ENCODE data around the gene NTN3.

The NTN3 gene

GRCh38 chr16:2425825-2426430 is 45.2 kb upstream of the NTN3 start:
- Histone ChIP-seq H4K91ac (ENCODE audit: low read depth, low read length) (no peak overlapping the region), H3K27ac (ENCODE audit: low read depth, low read length) (no peak overlapping the region), H4K8ac (ENCODE audit: low read depth, low read length) (no peak overlapping the region), H3K4me2 (ENCODE audit: low read length) (no peak overlapping the region), H2AFZ (ENCODE audit: insufficient read depth, low read length, poor library complexity) (no peak overlapping the region), H3K4me3 (ENCODE audit: low read depth, low read length) (no peak overlapping the region), H2BK5ac (ENCODE audit: low read depth, low read length, poor library complexity) (no peak overlapping the region), H3K9ac (ENCODE audit: low read length) (no peak overlapping the region), H3K18ac (ENCODE audit: low read length) (no peak overlapping the region), H3K23ac (ENCODE audit: low read length) (no peak overlapping the region), H3K79me2 (ENCODE audit: control insufficient read depth, insufficient read depth, low read length, poor library complexity) (peaks cover 11% of the 10 kb centered on the region), H2AK5ac (ENCODE audit: low read length) (no peak overlapping the region), H2BK12ac (ENCODE audit: low read length) (no peak overlapping the region), H4K12ac (ENCODE audit: low read depth, low read length) (no peak overlapping the region), H3K4me1 (ENCODE audit: control insufficient read depth in 1 of 2, insufficient read depth in 2 of 2, low read length in 2 of 2) (peaks cover 7 to 16% of the 10 kb centered on the region in 2 experiments), H3K79me1 (ENCODE audit: low read length) (peaks cover 10% of the 10 kb centered on the region), H3K36me3 (ENCODE audit: control insufficient read depth in 1 of 2, insufficient read depth in 2 of 2, low read length in 2 of 2) (no peaks in the 10 kb centered on the region), H3K27me3 (ENCODE audit: insufficient read depth, low read length) (no peaks in the 10 kb centered on the region), H3K9me3 (ENCODE audit: insufficient read depth, low read depth, low read length) (peaks cover 6% of the 10 kb centered on the region), H3K4ac (ENCODE audit: low read depth, low read length) (no peak overlapping the region), H2BK120ac (ENCODE audit: insufficient read depth, low read length, poor library complexity) (no peak overlapping the region), H3K14ac (ENCODE audit: low read length) (no peak overlapping the region)
- no peak for DNase-seq
- no CpG with 5 or more reads among the region's 13 CpGs for WGBS (ENCODE audit: extremely low coverage, insufficient coverage, insufficient read length)

- no peak overlapping the region for H3K23ac ChIP-seq (ENCODE audit: low read length)
- no peak overlapping the region for H2BK120ac ChIP-seq (ENCODE audit: insufficient read depth, low read length, poor library complexity)
- H3K79me1 ChIP-seq (ENCODE audit: low read length), result peaks cover 10% of the 10 kb centered on the region
- no peak overlapping the region for H3K18ac ChIP-seq (ENCODE audit: low read length)
- DNase-seq, result peak in 1 of 2 donors; percentile 53
- no peak overlapping the region for H4K91ac ChIP-seq (ENCODE audit: low read depth, low read length)
- H4K12ac ChIP-seq (ENCODE audit: low read depth, low read length), result no peak overlapping the region
- no peak overlapping the region for H2BK12ac ChIP-seq (ENCODE audit: low read length)
- peaks cover 6% of the 10 kb centered on the region for H3K9me3 ChIP-seq (ENCODE audit: insufficient read depth, low read depth, low read length)
- H3K4me3 ChIP-seq (ENCODE audit: low read depth, low read length), result no peak overlapping the region
- H4K8ac ChIP-seq (ENCODE audit: low read depth, low read length), result no peak overlapping the region
- H3K27ac ChIP-seq (ENCODE audit: low read depth, low read length), result no peak overlapping the region
- H2BK5ac ChIP-seq (ENCODE audit: low read depth, low read length, poor library complexity), result no peak overlapping the region
- peaks cover 11% of the 10 kb centered on the region for H3K79me2 ChIP-seq (ENCODE audit: control insufficient read depth, insufficient read depth, low read length, poor library complexity)
- H3K4me2 ChIP-seq (ENCODE audit: low read length), result no peak overlapping the region
- H2AK5ac ChIP-seq (ENCODE audit: low read length), result no peak overlapping the region
- no peak overlapping the region for H3K9ac ChIP-seq (ENCODE audit: low read length)
- peaks cover 3 to 5% of the 10 kb centered on the region in 2 experiments for H3K36me3 ChIP-seq (ENCODE audit: control insufficient read depth in 1 of 2, insufficient read depth in 2 of 2, low read length in 2 of 2)
- no peaks in the 10 kb centered on the region for H3K27me3 ChIP-seq (ENCODE audit: insufficient read depth, low read length)
- H3K4me1 ChIP-seq (ENCODE audit: control insufficient read depth in 1 of 2, insufficient read depth in 2 of 2, low read length in 2 of 2), result peaks cover 7 to 16% of the 10 kb centered on the region in 2 experiments
- H2AFZ ChIP-seq (ENCODE audit: insufficient read depth, low read length, poor library complexity), result no peak overlapping the region
- WGBS (ENCODE audit: extremely low coverage, insufficient coverage, insufficient read length), result no CpG with 5 or more reads among the region's 6 CpGs
- no peak overlapping the region for H3K14ac ChIP-seq (ENCODE audit: low read length)
- H3K4ac ChIP-seq (ENCODE audit: low read depth, low read length), result no peak overlapping the region
Measured at GRCh38 chr16:2426941-2427361, 44.1 kb upstream of the NTN3 start.

GRCh38 chr16:2427526-2427925 is 43.6 kb upstream of the NTN3 start:
- Histone ChIP-seq H4K8ac (ENCODE audit: low read depth, low read length) (no peak overlapping the region), H3K4me1 (ENCODE audit: control insufficient read depth in 1 of 2, insufficient read depth in 2 of 2, low read length in 2 of 2) (peaks cover 7 to 16% of the 10 kb centered on the region in 2 experiments), H2BK5ac (ENCODE audit: low read depth, low read length, poor library complexity) (no peak overlapping the region), H2BK120ac (ENCODE audit: insufficient read depth, low read length, poor library complexity) (no peak overlapping the region), H2BK12ac (ENCODE audit: low read length) (no peak overlapping the region), H2AFZ (ENCODE audit: insufficient read depth, low read length, poor library complexity) (no peak overlapping the region), H3K9ac (ENCODE audit: low read length) (no peak overlapping the region), H3K79me1 (ENCODE audit: low read length) (peaks cover 10% of the 10 kb centered on the region), H2AK5ac (ENCODE audit: low read length) (no peak overlapping the region), H3K4ac (ENCODE audit: low read depth, low read length) (no peak overlapping the region), H4K12ac (ENCODE audit: low read depth, low read length) (no peak overlapping the region), H3K14ac (ENCODE audit: low read length) (no peak overlapping the region), H3K23ac (ENCODE audit: low read length) (no peak overlapping the region), H4K91ac (ENCODE audit: low read depth, low read length) (no peak overlapping the region), H3K36me3 (ENCODE audit: control insufficient read depth in 1 of 2, insufficient read depth in 2 of 2, low read length in 2 of 2) (peaks cover 7 to 9% of the 10 kb centered on the region in 2 experiments), H3K27ac (ENCODE audit: low read depth, low read length) (no peak overlapping the region), H3K9me3 (ENCODE audit: insufficient read depth, low read depth, low read length) (peaks cover 6% of the 10 kb centered on the region), H3K79me2 (ENCODE audit: control insufficient read depth, insufficient read depth, low read length, poor library complexity) (peaks cover 11% of the 10 kb centered on the region), H3K4me3 (ENCODE audit: low read depth, low read length) (no peak overlapping the region), H3K27me3 (ENCODE audit: insufficient read depth, low read length) (no peaks in the 10 kb centered on the region), H3K18ac (ENCODE audit: low read length) (no peak overlapping the region), H3K4me2 (ENCODE audit: low read length) (no peak overlapping the region)
- WGBS (ENCODE audit: extremely low coverage, insufficient coverage, insufficient read length), result 100% methylated on average over 1 of the region's 4 CpGs
- DNase-seq, result no peak

DNA sequence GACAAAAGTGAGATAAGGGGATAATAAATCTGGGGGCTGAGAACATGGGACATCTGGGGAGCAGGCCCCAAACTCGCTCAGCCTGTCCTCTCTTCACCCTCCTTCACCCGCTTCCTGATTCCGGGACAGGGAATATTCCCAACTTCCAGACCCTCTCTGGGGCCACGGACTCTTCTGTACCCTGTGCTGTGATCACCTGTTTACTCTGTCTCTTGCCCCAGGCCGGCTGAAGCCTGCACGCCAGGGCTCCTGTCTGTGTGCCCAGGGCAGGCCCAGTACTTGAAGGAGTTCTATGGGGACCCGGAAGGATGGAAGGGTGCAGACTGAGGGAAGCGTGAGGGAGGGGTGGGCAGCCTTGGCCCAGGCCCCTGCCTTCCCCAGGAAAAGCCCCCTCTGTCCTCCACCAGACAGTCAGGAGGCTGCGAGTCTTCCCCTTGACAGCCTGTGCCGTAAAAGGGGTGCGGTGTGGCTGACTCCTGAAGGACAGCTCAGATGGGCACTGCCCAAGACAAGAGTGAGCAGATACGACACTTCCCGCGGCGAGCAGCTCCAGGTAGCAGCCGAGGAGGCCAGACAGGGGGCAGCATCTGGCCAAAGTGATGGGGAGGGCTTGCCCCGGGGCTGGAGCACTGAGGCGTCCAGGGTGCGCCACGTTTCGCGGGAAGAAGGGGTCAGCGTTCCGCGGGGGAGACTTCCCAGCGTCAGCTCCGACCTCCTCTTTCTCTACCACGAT is 42.9 kb upstream of the NTN3 start:
- no peak overlapping the region for H2BK12ac ChIP-seq (ENCODE audit: low read length)
- peak overlapping the region; percentile 18 for H3K27ac ChIP-seq (ENCODE audit: low read depth, low read length)
- H2AK5ac ChIP-seq (ENCODE audit: low read length), result no peak overlapping the region
- H3K79me1 ChIP-seq (ENCODE audit: low read length), result peaks cover 10% of the 10 kb centered on the region
- no peaks in the 10 kb centered on the region for H3K27me3 ChIP-seq (ENCODE audit: insufficient read depth, low read length)
- H3K79me2 ChIP-seq (ENCODE audit: control insufficient read depth, insufficient read depth, low read length, poor library complexity), result peaks cover 11% of the 10 kb centered on the region
- H3K23ac ChIP-seq (ENCODE audit: low read length), result no peak overlapping the region
- peak overlapping the region; percentile 63 for H4K91ac ChIP-seq (ENCODE audit: low read depth, low read length)
- H3K9me3 ChIP-seq (ENCODE audit: insufficient read depth, low read depth, low read length), result peaks cover 3% of the 10 kb centered on the region
- H2AFZ ChIP-seq (ENCODE audit: insufficient read depth, low read length, poor library complexity), result peak overlapping the region; percentile 72
- no peak overlapping the region for H2BK5ac ChIP-seq (ENCODE audit: low read depth, low read length, poor library complexity)
- peak overlapping the region; percentile 63 for H4K8ac ChIP-seq (ENCODE audit: low read depth, low read length)
- WGBS (ENCODE audit: extremely low coverage, insufficient coverage, insufficient read length), result no CpG with 5 or more reads among the region's 28 CpGs
- peak overlapping the region; percentile 55 for H2BK120ac ChIP-seq (ENCODE audit: insufficient read depth, low read length, poor library complexity)
- peaks cover 7 to 16% of the 10 kb centered on the region in 2 experiments for H3K4me1 ChIP-seq (ENCODE audit: control insufficient read depth in 1 of 2, insufficient read depth in 2 of 2, low read length in 2 of 2)
- H3K4ac ChIP-seq (ENCODE audit: low read depth, low read length), result no peak overlapping the region
- peak overlapping the region; percentile 62 for H3K14ac ChIP-seq (ENCODE audit: low read length)
- H3K4me3 ChIP-seq (ENCODE audit: low read depth, low read length), result peak overlapping the region; percentile 86
- peak overlapping the region; percentile 76 for H3K9ac ChIP-seq (ENCODE audit: low read length)
- H4K12ac ChIP-seq (ENCODE audit: low read depth, low read length), result peak overlapping the region; percentile 72
- H3K4me2 ChIP-seq (ENCODE audit: low read length), result peak overlapping the region; percentile 96
- peak overlapping the region; percentile 67 for H3K18ac ChIP-seq (ENCODE audit: low read length)
- peaks cover 14 to 15% of the 10 kb centered on the region in 2 experiments for H3K36me3 ChIP-seq (ENCODE audit: control insufficient read depth in 1 of 2, insufficient read depth in 2 of 2, low read length in 2 of 2)
- peak in 1 of 2 donors; percentile 49 for DNase-seq
